Measurements from ENCODE around the gene RBM4B.

DNA sequence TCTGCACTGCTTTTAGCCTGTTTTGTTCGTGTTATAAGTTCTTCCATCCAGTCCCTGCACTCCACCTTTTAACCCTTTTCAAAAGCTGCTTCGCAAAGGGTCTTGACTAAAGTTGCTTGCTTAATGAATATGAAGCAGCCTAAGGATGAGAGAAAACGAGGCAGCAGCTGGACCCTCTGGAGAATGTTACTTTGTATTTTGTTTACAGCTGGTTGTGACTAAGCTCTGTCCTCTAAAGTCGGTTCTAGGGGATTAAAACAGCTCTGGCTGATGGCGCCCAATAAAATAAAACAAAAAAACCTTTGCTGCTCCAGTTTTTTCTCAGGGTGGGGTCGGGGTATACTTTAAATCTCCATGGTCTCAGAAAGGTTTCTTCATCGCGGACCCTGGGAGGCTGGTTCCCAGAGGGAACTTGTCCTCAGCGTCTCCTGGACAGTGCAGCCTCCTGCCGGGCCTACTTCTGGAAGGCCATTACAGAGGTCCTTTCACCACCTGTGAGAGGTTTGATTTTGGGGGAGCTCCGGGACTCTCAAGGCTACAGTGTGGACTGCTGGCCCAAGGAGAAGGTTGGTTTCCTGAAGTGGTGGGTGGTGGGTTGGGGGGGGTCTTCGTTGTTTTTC is 40.0 kb downstream of the RBM4B start:
- no peak for TF ChIP-seq TAF1 (IDR thresholded peaks at IDR 0.05; ENCODE audit: borderline replicate concordance, low read depth, low read length)
- no peak for TF ChIP-seq POLR2A (IDR thresholded peaks at IDR 0.05; ENCODE audit: low read depth, low read length)
